GM21423 (cell line): Measurements from ENCODE around the gene ATXN3.

Experiments used
- ATAC-seq: cut with Tn5 transposase; IDR thresholded peaks from one replicate; pipeline ENCODE4 v1.9.1; 2021; ENCODE audit warnings: mild to moderate bottlenecking, moderate library complexity; ENCODE audit not compliant: unreplicated experiment

ATXN3 gene

GRCh38 chr14:92010644-92011043 is 95.7 kb downstream of the ATXN3 start:
- no peak for ATAC-seq

DNA sequence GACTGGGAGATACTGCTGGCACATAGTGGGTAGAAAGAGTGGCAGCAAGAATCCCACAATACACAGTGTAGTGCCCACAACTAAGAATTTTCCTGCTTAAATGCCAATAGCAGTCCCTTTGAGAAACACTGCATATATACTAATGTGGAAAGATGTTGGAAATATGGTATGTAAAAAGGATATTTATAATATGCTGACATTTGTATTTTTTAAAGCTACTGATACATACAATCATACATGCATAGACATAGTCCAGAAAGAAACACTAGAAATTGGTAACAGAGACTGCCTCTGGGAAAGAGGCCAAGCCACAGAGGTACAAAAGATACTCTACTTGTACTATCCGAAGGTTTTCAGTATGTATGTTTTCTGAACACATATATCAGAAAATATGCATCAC is 96.8 kb downstream of the ATXN3 start:
- ATAC-seq, result no peak
